IMR-90 (cell line): ENCODE measurements around the gene FLT4.

ENCODE experiments used
- POLR2A ChIP-seq: IDR thresholded peaks from 2 replicates; pipeline ENCODE4 v1.6.1; 2012; ENCODE audit warnings: mild to moderate bottlenecking, low read depth, low read length
- TF ChIP-seq, protein P1 (sequence below): conservative IDR thresholded peaks from 2 replicates; pipeline ENCODE4 v1.5.1; 2012; ENCODE audit warnings: mild to moderate bottlenecking, low read depth, low read length, improper control_type of control experiment

GRCh38 chr5:180623844-180624243, 25.6 kb downstream of the FLT4 start:
- no peak for TF ChIP-seq POLR2A
- TF ChIP-seq, protein P1, sequence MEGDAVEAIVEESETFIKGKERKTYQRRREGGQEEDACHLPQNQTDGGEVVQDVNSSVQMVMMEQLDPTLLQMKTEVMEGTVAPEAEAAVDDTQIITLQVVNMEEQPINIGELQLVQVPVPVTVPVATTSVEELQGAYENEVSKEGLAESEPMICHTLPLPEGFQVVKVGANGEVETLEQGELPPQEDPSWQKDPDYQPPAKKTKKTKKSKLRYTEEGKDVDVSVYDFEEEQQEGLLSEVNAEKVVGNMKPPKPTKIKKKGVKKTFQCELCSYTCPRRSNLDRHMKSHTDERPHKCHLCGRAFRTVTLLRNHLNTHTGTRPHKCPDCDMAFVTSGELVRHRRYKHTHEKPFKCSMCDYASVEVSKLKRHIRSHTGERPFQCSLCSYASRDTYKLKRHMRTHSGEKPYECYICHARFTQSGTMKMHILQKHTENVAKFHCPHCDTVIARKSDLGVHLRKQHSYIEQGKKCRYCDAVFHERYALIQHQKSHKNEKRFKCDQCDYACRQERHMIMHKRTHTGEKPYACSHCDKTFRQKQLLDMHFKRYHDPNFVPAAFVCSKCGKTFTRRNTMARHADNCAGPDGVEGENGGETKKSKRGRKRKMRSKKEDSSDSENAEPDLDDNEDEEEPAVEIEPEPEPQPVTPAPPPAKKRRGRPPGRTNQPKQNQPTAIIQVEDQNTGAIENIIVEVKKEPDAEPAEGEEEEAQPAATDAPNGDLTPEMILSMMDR = no peak
